Keratinocyte (primary cell): ENCODE measurements around the gene DPM2. TPM values are rescaled to one million over a fixed set of nuclear protein-coding genes. Genes with fewer than 3 reads are reported as not detected.
A peak's percentile ranks its signal among the peaks of the same experiment; 100 is the strongest.

ENCODE experiments used
- DNase-seq: peaks from one replicate; pipeline ENCODE4 v3.0.0-alpha.2; 2011; ENCODE audit warnings: low read depth, missing footprints, low spot score
- FAIRE-seq: peaks from 2 replicates; lab custom pipeline; 2011; peaks lifted over from hg19 to GRCh38; lab: Jason Lieb, UNC
- H2AFZ ChIP-seq: 2 replicates; pipeline ENCODE4 v1.6.0; 2012; ENCODE audit warnings: low read length, control low read depth, inconsistent platforms; ENCODE audit not compliant: control insufficient read depth
- H3K27ac ChIP-seq: 2 replicates; pipeline ENCODE4 v1.5.1; 2011; ENCODE audit warnings: low read length; ENCODE audit not compliant: control insufficient read depth, insufficient read depth
- H3K27me3 ChIP-seq: 3 replicates; pipeline ENCODE4 v1.6.0; 2011; ENCODE audit warnings: low read length; ENCODE audit not compliant: control insufficient read depth, insufficient read depth; ENCODE audit errors: extremely low read depth
- H3K36me3 ChIP-seq, 2 experiments: 2 replicates in 1 of 2; 3 replicates in 1 of 2; pipeline ENCODE4 v1.5.1; 2011; ENCODE audit warnings: low read length in 2 of 2, mild to moderate bottlenecking in 1 of 2; ENCODE audit not compliant: control insufficient read depth in 2 of 2, insufficient read depth in 2 of 2; ENCODE audit errors: extremely low read depth in 1 of 2
- H3K4me1 ChIP-seq: 3 replicates; pipeline ENCODE4 v1.5.1; 2011; ENCODE audit warnings: low read length; ENCODE audit not compliant: control insufficient read depth, insufficient read depth; ENCODE audit errors: extremely low read depth
- H3K4me2 ChIP-seq: 3 replicates; pipeline ENCODE4 v1.6.0; 2011; ENCODE audit warnings: low read depth, low read length; ENCODE audit not compliant: control insufficient read depth, insufficient read depth; ENCODE audit errors: extremely low read depth
- H3K4me3 ChIP-seq, 3 experiments: fragments of 200-600 bp in 1 of 3; sonication (generic) in 1 of 3; 2 replicates in 2 of 3; 3 replicates in 1 of 3; pipeline ENCODE4 v1.5.1; 2011 to 2016; ENCODE audit warnings: low read length in 3 of 3, mild to moderate bottlenecking in 3 of 3, control low read depth in 2 of 3, inconsistent platforms in 1 of 3, low read depth in 1 of 3, mixed read lengths in 1 of 3, mixed run types in 1 of 3, moderate library complexity in 1 of 3; ENCODE audit not compliant: control insufficient read depth in 2 of 3, insufficient read depth in 2 of 3; ENCODE audit errors: extremely low read depth in 1 of 3
- H3K79me2 ChIP-seq: 2 replicates; pipeline ENCODE4 v1.6.0; 2012; ENCODE audit warnings: low read length; ENCODE audit not compliant: control insufficient read depth, insufficient read depth
- H3K9ac ChIP-seq: 3 replicates; pipeline ENCODE4 v1.6.0; 2011; ENCODE audit warnings: low read length; ENCODE audit not compliant: control insufficient read depth, insufficient read depth; ENCODE audit errors: extremely low read depth
- H3K9me1 ChIP-seq: 3 replicates; pipeline ENCODE4 v1.6.0; 2011; ENCODE audit warnings: low read length; ENCODE audit not compliant: control insufficient read depth, insufficient read depth; ENCODE audit errors: extremely low read depth
- H3K9me3 ChIP-seq: 2 replicates; pipeline ENCODE4 v1.5.1; 2012; ENCODE audit warnings: low read depth, low read length; ENCODE audit not compliant: control insufficient read depth
- H4K20me1 ChIP-seq: 3 replicates; pipeline ENCODE4 v1.6.0; 2011; ENCODE audit warnings: low read length; ENCODE audit not compliant: control insufficient read depth, insufficient read depth; ENCODE audit errors: extremely low read depth
- EZH2 ChIP-seq: IDR thresholded peaks from one replicate; pipeline ENCODE4 v1.6.1; 2012; ENCODE audit warnings: inconsistent platforms, mild to moderate bottlenecking, low read length, moderate library complexity
- dilution Hi-C: fragments of 300-500 bp; cut with MboI; formaldehyde crosslinking; loops from one replicate; pipeline ENCODE4 v1.7.0; 2020; ENCODE audit warnings: low sequenced_read_pairs; ENCODE audit not compliant: extremely low pct_ligation_motif_present
- polyA plus RNA-seq, 5 experiments: library from polyadenylated mRNA; depleted of rRNA in 3 of 5; stranded (reverse) in 3 of 5; stranded (forward) in 1 of 5; unstranded in 1 of 5; fragments of >200 nt; gene quantifications; 1 replicate in 1 of 5; 2 replicates in 3 of 5; 3 replicates in 1 of 5; pipeline versions ENCODE4 v1.2.1 to v1.2.3, GENCODE V29; 2011 to 2012; ENCODE audit warnings: missing spikeins in 2 of 5, low read depth in 1 of 5, low replicate concordance in 1 of 5
- TF ChIP-seq, protein P1 (sequence below), 3 experiments: IDR thresholded peaks in 1 of 3; conservative IDR thresholded peaks in 1 of 3; optimal IDR thresholded peaks in 1 of 3; 2 replicates in 2 of 3; 3 replicates in 1 of 3; pipeline versions ENCODE3 to v1.5.1; 2011; ENCODE audit warnings: low read length in 3 of 3, mild to moderate bottlenecking in 3 of 3, moderate library complexity in 2 of 3, control low read depth in 1 of 3, inconsistent platforms in 1 of 3; ENCODE audit not compliant: insufficient read depth in 2 of 3; ENCODE audit errors: extremely low read depth in 1 of 3

DPM2 gene
- polyA plus RNA-seq, 1 donor (not counting 4 experiments of a cell fraction or from before 2014, with no cell fraction given) = 31.1 TPM

DNA sequence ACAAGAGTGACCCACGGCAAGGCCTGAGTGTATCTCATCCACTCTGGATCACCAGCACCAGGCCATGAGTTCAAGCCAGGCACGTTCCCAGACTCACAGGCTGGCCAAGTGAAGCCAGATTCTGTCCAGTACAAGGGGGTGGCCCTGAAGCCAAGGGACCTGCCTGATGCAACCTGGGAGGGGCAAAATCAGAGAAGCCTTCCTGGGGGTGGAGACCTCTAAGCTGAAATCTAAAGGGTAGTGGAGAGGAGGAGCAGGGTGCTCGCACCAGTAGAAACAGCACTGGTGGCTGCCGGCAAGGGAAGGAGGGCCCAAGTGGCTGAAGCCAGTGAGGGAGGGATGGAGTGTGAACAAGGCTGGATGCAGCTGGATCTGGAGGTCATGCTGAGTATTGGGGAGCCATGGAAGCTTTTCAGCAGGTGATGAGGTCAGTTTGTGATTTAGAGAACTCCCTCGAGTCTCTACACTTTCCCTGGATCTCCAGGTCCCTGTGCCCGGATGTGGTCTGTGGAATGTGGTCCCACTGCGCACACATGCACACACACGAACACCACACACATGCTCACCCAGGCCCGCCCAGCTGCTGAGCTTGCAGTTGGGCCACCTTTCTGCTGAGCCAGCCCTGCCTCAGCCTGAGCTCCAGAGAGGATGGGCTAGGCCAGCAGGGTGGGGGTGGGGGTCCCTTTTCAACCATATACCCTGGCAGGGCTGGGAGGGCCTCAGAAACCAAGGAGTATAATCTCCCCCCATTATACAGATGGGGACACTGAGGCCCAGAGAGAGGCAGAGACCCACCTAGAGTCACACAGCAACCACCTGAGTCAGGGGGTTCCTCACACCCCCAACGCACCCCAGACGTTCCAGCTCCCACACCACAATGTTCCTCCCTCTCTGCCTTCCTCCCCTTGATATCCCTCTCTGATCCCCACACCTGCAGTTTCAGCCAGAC lies 8.7 kb downstream of the DPM2 start:
- no peak overlapping the region for H3K9ac ChIP-seq
- no peak overlapping the region for H3K27ac ChIP-seq
- no peak for DNase-seq
- TF ChIP-seq EZH2 = no peak
- H2AFZ ChIP-seq = no peak overlapping the region
- H3K4me1 ChIP-seq = peaks cover 26% of the 10 kb centered on the region
- no peak overlapping the region for H3K4me2 ChIP-seq
- no peaks in the 10 kb centered on the region for H3K27me3 ChIP-seq
- dilution Hi-C loops = loop anchor here (25.0 kb wide), 1 partner anchor 133 kb away; the partner anchor contains the start of genes NAIF1 and SLC25A25
- H3K9me1 ChIP-seq = no peaks in the 10 kb centered on the region
- no peak for FAIRE-seq
- no peaks in the 10 kb centered on the region for H3K79me2 ChIP-seq
- no peak overlapping the region for H3K4me3 ChIP-seq
- no peaks in the 10 kb centered on the region for H4K20me1 ChIP-seq
- H3K36me3 ChIP-seq = no peaks in the 10 kb centered on the region
- no peaks in the 10 kb centered on the region for H3K9me3 ChIP-seq

DNA sequence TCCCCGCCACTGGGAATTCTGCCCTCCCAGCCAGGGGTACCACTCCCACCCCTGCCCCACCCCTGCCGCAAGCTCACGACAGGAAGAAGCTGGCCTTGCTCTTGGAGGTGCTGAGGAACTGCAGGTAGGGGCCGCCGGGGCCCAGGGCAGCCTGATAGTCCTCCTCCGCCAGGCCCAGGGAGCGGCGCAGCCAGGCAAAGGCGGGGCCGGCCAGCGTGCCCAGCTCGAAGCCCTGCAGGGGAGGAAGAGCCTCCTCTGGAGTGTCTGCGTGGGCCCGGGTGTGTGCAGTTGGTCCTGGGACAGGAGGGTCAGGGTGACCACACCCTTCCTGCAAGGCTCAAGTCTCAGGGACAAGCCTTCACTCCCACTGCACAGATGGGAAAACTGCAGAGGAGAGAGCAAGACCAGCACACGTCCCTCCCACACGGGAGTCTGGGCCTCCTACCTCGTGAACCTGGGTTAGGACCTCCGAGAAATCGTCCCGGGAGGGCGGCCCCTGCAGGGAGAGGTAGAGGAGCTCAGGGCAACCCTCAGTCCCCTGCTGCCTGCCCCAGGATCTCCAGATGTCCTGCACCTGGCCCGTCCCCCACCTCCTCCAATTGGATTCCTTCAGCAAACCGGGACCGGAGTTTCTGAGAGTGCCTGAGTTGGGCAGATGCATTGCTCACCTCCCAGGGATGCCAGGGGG lies 9.5 kb downstream of the DPM2 start:
- Histone ChIP-seq H3K9ac (no peak overlapping the region), H3K4me1 (peaks cover 33% of the 10 kb centered on the region), H3K4me3 (peak overlapping the region in 2 of 3 experiments; percentile 14 to 26), H3K9me1 (no peaks in the 10 kb centered on the region), H3K36me3 (no peaks in the 10 kb centered on the region), H3K4me2 (peak overlapping the region; percentile 77), H2AFZ (peak overlapping the region; percentile 35), H3K27me3 (no peaks in the 10 kb centered on the region), H3K9me3 (no peaks in the 10 kb centered on the region), H3K27ac (no peak overlapping the region), H4K20me1 (no peaks in the 10 kb centered on the region), H3K79me2 (no peaks in the 10 kb centered on the region)
- no peak for DNase-seq
- no peak for TF ChIP-seq EZH2
- TF ChIP-seq, protein P1, sequence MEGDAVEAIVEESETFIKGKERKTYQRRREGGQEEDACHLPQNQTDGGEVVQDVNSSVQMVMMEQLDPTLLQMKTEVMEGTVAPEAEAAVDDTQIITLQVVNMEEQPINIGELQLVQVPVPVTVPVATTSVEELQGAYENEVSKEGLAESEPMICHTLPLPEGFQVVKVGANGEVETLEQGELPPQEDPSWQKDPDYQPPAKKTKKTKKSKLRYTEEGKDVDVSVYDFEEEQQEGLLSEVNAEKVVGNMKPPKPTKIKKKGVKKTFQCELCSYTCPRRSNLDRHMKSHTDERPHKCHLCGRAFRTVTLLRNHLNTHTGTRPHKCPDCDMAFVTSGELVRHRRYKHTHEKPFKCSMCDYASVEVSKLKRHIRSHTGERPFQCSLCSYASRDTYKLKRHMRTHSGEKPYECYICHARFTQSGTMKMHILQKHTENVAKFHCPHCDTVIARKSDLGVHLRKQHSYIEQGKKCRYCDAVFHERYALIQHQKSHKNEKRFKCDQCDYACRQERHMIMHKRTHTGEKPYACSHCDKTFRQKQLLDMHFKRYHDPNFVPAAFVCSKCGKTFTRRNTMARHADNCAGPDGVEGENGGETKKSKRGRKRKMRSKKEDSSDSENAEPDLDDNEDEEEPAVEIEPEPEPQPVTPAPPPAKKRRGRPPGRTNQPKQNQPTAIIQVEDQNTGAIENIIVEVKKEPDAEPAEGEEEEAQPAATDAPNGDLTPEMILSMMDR (optimal IDR thresholded peaks at IDR 0.05 in 1 of 3, IDR thresholded peaks at IDR 0.05 in 1 of 3, conservative IDR thresholded peaks at IDR 0.05 in 1 of 3; ENCODE audit: extremely low read depth in 1 of 3, insufficient read depth in 2 of 3, low read length in 3 of 3) = no peak
- no peak for FAIRE-seq
- dilution Hi-C loops = loop anchor here (25.0 kb wide), 1 partner anchor 134 kb away; the partner anchor contains the start of genes NAIF1 and SLC25A25
